ENCODE measurements around the gene FDXR. TPM values are rescaled to one million over a fixed set of nuclear protein-coding genes. Genes with fewer than 3 reads are reported as not detected.

FDXR gene
- total and polyA plus RNA-seq, 9 of the 15 experiments (the other 6 are each of a cell fraction or from before 2014, with no cell fraction given), result 0.89 to 70.7 (median 30.9) TPM

GRCh38 chr17:74833501-74834377 is 39.1 kb downstream of the FDXR start:
- peaks cover 7% of the 10 kb centered on the region; the same call in 1 of the 2 replicates for H4K20me1 ChIP-seq (replicated peaks; ENCODE audit: control insufficient read depth, insufficient read depth, low read length)
- peaks cover 3 to 43% of the 10 kb centered on the region in 2 experiments; a peak in 3 of 5 replicates for H3K4me1 ChIP-seq (replicated peaks in 1 of 2; ENCODE audit: control insufficient read depth in 2 of 2, insufficient read depth in 2 of 2, low read length in 2 of 2)
- no peak for DNase-seq (ENCODE audit: extremely low read depth in 1 of 4, low spot score in 3 of 4)
- no TSS peak for BruUV-seq (replicated peaks)
- no peaks in the 10 kb centered on the region for H3K27me3 ChIP-seq (ENCODE audit: control insufficient read depth in 2 of 2, insufficient read depth in 2 of 2, low read length in 2 of 2)
- no peaks in the 10 kb centered on the region for H3K36me3 ChIP-seq (ENCODE audit: control insufficient read depth, insufficient read depth, low read length)
- no peak overlapping the region for H3K4me2 ChIP-seq (ENCODE audit: insufficient read depth, low read length)
- intact Hi-C loops (cut with micrococcal nuclease), result no loop called here
- no peaks in the 10 kb centered on the region for H3K9me3 ChIP-seq (replicated peaks; ENCODE audit: control insufficient read depth, insufficient read depth, low read depth, low read length)
- FAIRE-seq, result no peak
- WGBS (ENCODE audit: insufficient coverage, low coverage, missing lambda C conversion rate), result 34% methylated on average over 10 of the region's 16 CpGs
- H3K9me1 ChIP-seq (ENCODE audit: control insufficient read depth, insufficient read depth, low read length), result no peaks in the 10 kb centered on the region
- peak; percentile 45 for ATAC-seq
- ChIA-PET POLR2A (interaction anchor here (0.6 to 1.5 kb wide), 5 partner anchors 9 to 39 kb away, joined by 3 to 4 read pairs (median 3); partner anchors contain the start of gene FDXR), CTCF (ENCODE audit: low intra/inter-chr PET ratio) (no interaction called here)
- H3K4me3 ChIP-seq, result no peak overlapping the region
- no peak overlapping the region for H3K27ac ChIP-seq (ENCODE audit: extremely low read depth, low read depth, low read length)
- TF ChIP-seq NR1H2 (CRISPR knock-in tag; IDR thresholded peaks at IDR 0.05) (no peak), ZNF384 (IDR thresholded peaks at IDR 0.05; ENCODE audit: low read depth, low read length) (no peak)
- H3K79me2 ChIP-seq (ENCODE audit: control insufficient read depth, insufficient read depth, low read length), result no peaks in the 10 kb centered on the region
- peak overlapping the region in 1 of 2 experiments; percentile 40; a peak in 1 of 4 replicates for H3K9ac ChIP-seq (ENCODE audit: insufficient read depth in 1 of 2, low read depth in 2 of 2, low read length in 2 of 2)
- in situ Hi-C loops (cut with MboI), result no loop called here
- no peak overlapping the region for H2AFZ ChIP-seq (ENCODE audit: low read depth, low read length)

GRCh38 chr17:74832421-74832820 is 40.4 kb downstream of the FDXR start:
- Histone ChIP-seq H3K4me2 (ENCODE audit: insufficient read depth, low read length) (no peak overlapping the region), H3K27ac (ENCODE audit: extremely low read depth, low read depth, low read length) (no peak overlapping the region), H3K9me3 (replicated peaks; ENCODE audit: control insufficient read depth, insufficient read depth, low read depth, low read length) (no peaks in the 10 kb centered on the region), H4K20me1 (replicated peaks; ENCODE audit: control insufficient read depth, insufficient read depth, low read length) (peaks cover 7% of the 10 kb centered on the region; the same call in 1 of the 2 replicates), H3K9ac (ENCODE audit: insufficient read depth in 1 of 2, low read depth in 2 of 2, low read length in 2 of 2) (peak overlapping the region in 1 of 2 experiments; percentile 45; a peak in 1 of 4 replicates), H2AFZ (ENCODE audit: low read depth, low read length) (no peak overlapping the region), H3K79me2 (ENCODE audit: control insufficient read depth, insufficient read depth, low read length) (no peaks in the 10 kb centered on the region), H3K27me3 (ENCODE audit: control insufficient read depth in 2 of 2, insufficient read depth in 2 of 2, low read length in 2 of 2) (no peaks in the 10 kb centered on the region), H3K36me3 (ENCODE audit: control insufficient read depth, insufficient read depth, low read length) (no peaks in the 10 kb centered on the region), H3K4me1 (replicated peaks in 1 of 2; ENCODE audit: control insufficient read depth in 2 of 2, insufficient read depth in 2 of 2, low read length in 2 of 2) (peaks cover 3 to 37% of the 10 kb centered on the region in 2 experiments; a peak in 3 of 5 replicates), H3K9me1 (ENCODE audit: control insufficient read depth, insufficient read depth, low read length) (no peaks in the 10 kb centered on the region), H3K4me3 (no peak overlapping the region)
- DNase-seq (ENCODE audit: extremely low read depth in 1 of 4, low spot score in 3 of 4) (no peak), FAIRE-seq (no peak), ATAC-seq (no peak)
- POLR2A ChIA-PET, result interaction anchor here (0.5 to 1.5 kb wide), 3 partner anchors 9 to 75 kb away, joined by 3 to 4 read pairs (median 3); no protein-coding TSS in a partner anchor
- intact Hi-C loops (cut with micrococcal nuclease), result no loop called here
- no TSS peak for BruUV-seq (replicated peaks)
- CTCF ChIA-PET (ENCODE audit: low intra/inter-chr PET ratio), result no interaction called here
- WGBS (ENCODE audit: insufficient coverage, low coverage, missing lambda C conversion rate), result 55% methylated on average over 9 of the region's 9 CpGs
- in situ Hi-C loops (cut with MboI), result no loop called here
- TF ChIP-seq ZNF263 (CRISPR knock-in tag; IDR thresholded peaks at IDR 0.05; ENCODE audit: borderline replicate concordance), result no peak
- TF ChIP-seq PHB (CRISPR knock-in tag; IDR thresholded peaks at IDR 0.05), result no peak
- no peak for TF ChIP-seq POLR2G (IDR thresholded peaks at IDR 0.05; ENCODE audit: low read depth, low read length)
- TF ChIP-seq RAD51 (IDR thresholded peaks at IDR 0.05; ENCODE audit: borderline replicate concordance, low read depth), result no peak
- no peak for TF ChIP-seq E2F3 (CRISPR knock-in tag; IDR thresholded peaks at IDR 0.05)
- TF ChIP-seq ZBTB33 (CRISPR knock-in tag; IDR thresholded peaks at IDR 0.05), result no peak
